Activated CD8-positive, alpha-beta memory T cell treated with anti-CD3 and anti-CD28 coated beads for 4 hours (primary cell): ENCODE results near the gene THAP12.

Experiments used
- DNase-seq, 2 donors: peaks; one replicate each; pipeline ENCODE4 v3.0.0-alpha.2; 2020; ENCODE audit warnings: low read depth in 2 of 2

The THAP12 gene

DNA sequence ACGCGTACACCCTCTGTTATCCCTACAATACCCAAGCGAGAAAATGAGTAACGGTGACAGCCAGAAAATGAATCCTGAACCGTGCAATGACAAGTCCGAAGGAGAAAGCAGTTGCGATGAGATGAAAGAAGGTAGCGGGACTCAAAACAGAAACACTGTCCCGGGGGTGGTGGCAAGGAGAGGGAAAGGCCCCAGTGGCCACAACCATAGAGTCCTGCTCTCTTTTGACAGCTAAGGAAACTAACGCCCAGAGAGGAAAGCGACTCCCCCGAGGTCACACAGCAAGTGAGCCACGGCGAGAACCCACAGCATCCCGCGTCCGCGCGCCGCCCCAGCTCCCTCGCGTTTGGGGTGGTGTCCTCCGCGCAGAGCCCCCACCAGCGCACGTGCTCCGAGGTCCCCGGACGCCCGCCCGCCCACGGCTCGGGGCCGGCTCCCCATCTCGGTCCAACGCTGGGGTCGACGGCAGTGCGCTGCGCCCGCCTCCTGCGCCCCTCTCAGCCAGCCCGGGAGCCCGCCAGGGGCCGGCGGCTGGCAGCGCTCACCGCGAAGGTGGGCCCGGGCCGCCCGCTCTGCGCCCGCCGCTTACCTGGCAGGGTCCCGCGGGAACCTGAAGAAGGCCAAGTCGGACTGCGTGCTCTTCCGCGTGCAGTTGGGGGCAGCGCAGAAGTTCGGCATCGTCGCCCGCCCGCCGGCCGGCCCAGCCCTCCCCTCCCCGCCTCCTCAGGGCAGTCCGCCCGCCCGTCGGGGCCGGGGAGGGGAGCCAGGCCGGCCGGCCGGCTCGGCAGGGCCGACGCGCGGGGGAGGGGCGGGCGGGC is 564 bp downstream of the THAP12 start:
- peak; percentile 24 to 26 for DNase-seq

DNA sequence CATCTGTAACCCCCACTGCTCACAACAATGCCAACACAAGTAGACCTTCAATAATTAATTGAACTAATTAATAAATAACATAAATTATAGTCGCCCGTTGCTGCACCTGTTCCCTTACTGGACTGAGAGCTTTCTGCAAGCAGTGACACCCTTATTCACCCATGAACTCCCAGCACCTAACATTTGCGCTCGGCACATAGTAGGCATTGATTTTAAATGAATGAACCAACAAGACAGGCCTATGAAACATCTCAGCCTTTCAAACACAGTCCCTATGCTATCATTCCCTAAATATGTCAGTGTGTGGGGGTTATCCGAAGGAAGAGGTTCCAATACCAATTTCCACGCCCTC is 1.1 kb downstream of the THAP12 start:
- no peak for DNase-seq

DNA sequence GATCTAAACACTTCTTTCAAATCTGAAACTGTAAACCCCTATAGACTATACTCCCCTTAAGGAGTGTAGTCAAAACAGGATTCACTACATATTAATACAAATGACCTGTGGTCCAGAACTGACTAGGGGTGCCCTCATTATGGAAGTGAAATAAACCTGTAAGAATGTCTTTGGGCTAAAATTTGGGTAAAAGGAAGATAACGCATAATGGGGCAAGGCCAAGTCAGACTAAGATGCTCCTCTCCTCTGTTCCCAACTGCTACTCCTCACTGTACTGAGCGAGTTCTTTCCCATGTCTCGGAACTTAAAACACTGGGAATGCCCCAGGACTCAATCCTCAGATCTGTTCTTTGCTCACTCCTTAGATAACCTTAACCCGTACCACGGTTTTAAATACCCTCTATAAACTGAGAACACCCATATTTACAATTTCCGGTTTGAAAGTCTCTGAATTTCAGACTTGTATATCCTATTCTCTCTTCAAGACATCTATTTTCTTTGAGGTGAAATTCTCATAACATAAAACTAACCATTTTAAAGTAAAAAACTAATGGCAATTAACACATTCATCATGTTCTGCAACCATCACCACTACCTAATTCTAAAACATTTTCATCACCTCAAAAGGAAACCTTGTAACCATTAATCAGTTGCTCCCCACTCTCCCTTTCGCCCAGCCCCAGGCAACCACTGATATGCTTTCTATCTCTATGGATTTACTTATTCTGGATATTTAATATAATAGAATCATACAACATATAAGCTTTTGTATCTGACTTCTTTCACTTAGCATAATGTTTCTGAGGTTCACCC is 4.0 kb downstream of the THAP12 start:
- DNase-seq, result no peak

DNA sequence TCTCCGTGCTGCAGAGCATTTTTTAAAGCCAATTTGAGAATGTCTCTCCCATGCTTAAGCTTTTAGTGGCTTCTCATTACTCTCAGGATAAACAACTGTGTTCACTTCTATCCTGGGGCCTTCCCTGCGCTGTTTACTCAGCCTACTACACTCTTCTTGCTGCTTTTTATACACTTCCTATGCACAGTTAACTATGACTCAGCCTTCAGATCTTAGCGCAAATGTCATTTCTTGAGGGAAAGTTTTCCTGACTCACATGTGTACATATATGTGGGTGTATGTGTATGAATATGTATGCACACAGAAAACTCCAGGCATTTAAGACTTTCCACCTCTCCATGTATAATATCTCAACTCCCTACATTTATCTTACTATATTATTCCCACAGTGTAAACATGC is 9.8 kb downstream of the THAP12 start:
- no peak for DNase-seq

DNA sequence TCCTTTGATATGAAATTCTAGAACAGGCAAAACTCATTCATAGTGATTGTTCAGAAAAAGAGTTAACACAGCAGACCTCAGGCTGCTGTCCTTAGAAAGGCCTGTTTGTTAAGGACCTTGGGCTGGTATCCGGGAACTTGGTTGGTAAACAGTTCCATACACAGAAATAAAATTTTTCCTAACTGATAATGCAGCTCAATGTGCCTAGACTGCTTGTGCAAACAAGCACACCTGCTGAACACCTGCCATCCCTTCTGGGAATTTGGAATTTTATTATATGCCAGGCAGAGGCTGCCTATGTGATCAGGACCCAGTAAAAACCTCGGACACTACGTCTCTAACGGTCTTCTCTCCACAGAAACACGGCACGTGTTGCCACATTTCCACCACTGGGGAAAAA is 11.5 kb downstream of the THAP12 start:
- no peak for DNase-seq

DNA sequence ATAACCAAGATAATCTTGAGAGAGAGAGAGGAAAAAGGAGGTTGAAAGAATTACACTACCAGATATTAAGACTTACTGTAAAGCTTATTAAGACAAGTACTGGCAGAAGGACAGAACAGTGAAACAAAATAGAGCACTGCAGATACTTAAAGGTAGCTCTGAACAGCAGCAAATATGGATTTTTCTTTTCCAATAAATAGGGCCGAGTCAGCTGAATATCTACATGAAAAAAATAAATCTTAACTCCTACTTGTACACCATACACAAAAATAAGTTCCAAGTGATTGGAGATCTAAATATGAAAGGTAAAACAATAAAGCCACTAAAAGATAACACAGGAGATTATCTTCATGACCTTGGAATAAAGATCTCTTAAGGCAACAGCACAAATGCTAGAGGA is 12.4 kb downstream of the THAP12 start:
- DNase-seq, result no peak

DNA sequence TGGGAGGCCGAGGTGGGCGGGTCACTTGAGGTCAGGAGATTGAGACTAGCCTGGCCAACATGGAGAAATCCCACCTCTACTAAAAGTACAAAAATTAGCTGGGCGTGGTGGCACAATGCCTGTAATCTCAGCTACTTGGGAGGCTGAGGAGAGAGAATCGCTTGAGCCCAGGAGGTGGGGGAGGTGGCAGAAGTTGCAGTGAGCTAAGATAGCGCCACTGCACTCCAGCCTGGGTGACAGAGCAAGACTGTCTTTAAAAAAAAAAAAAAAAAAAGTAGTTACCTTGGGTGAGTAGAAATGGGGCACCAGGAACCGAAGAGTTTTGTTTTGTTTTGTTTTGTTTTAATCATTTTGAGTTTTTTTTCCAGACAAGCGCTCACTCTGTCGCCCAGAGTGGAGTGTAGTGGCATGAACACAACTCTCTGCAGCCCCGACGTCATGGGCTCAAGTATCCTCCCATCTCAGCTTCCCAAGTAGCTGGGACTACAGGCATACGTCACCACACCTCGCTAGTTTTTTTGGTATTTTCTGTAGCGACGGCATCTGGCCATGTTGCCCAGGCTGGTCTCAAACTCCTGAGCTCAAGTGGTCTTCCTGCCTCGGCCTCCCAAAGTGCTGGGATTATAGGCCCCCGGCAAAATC is 15.8 kb downstream of the THAP12 start:
- no peak for DNase-seq

DNA sequence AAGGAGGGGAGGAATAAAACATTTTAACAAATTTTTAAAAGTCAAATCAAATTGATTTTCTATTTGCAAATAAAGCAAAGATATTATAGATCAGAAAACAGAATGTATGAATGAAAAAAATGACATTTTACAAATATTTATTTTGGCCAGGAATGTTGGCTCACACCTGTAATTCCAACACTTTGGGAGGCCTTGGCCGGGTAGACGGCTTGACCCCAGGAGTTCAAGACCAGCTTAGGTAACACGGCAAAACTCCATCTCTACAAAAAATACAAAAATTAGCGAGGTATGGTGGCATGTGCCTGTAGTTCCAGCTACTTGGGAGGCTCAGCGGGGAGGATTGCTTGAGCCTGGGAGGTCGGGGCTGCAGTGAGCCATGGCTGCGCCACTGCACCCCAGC is 18.2 kb downstream of the THAP12 start:
- DNase-seq, result no peak

DNA sequence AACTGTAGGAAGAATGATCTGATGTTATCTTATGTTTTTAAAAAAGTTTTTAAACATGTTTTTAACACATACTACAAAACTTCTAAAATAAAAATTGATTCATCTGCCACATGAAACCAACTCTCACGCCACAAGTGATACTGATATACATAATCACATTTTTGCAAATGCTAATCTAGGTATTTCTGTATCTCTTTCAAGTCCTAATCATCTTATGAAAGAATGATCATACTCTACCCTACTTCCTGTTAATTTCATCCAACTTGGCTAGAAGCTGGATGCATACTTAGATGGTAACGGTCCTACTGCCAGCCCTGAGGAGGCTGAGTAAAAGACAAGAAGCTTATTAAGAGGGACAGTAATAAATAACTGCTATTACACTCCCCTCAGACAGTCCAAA is 19.2 kb downstream of the THAP12 start:
- DNase-seq, result no peak

DNA sequence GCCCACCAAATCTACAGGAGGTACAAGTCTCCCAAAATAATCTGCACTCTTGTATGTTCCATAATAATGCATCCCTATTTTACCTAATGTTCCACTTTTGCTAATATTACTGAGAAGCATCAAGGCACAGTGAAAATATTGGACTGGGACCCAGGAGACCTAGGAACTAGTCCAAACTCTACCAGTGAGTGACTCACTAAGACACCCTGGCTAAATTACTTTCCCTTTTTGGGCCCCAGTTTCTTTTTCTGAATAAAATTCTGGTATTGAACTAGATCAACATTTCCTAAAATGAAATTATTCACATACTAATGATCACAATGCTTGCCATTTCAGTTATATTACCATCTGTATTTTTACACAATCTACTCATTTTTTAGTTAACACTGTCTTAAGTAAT is 19.6 kb downstream of the THAP12 start:
- no peak for DNase-seq

DNA sequence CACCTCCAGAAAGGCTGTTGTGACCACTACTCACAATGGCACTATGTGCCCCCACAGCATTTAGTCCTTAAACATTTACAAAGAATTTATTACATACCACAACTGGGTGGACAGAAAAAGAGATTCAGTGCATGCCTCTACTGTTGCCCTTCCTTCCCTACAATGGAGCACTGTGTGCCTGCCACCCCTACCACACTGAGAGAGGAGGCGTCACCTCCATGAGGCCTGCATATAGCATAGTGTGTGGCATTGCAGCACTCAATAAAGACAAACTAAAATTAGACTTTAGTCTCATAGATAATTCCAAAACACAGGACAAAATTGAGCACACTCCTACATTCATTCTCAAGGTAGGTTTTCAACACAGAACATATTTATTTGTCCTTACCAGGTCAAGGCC is 25.8 kb downstream of the THAP12 start:
- DNase-seq, result no peak

DNA sequence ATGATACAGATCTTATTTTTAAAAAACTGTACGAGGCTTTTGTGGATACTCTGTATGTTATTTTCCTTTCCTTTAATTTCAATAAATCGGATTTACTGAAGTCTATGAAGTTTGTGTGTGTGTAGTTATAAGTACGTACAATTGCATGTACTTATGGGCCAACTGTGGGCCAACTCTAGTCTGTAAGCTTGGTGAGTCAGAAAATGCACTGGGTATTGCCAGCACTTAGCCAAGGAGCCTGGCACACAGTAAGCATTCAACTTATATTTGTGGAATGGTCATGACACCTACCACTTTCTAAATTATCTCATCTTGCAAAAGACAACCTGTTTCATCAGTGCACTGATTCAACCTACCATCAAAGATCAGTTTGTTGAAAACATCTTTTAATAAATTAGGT is 32.6 kb downstream of the THAP12 start:
- no peak for DNase-seq

DNA sequence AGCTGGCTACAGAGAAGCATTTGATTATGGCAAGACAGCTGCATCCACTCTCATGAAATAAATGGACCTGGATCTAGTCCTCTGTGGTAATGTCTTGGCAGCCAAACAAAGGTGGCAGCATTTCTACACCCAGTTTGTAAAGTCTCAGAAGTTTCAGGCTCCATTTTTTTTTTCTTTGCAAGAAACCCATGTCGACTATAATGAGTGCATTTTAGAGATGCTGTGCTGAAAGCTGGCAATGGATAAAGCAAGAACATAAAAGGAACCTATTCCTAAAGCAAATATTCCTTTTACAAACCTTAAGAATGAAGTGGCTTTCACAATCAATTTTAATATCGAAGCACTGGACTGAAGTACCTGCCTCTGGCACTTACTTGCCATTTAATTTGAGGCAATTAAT is 33.5 kb downstream of the THAP12 start:
- no peak for DNase-seq

DNA sequence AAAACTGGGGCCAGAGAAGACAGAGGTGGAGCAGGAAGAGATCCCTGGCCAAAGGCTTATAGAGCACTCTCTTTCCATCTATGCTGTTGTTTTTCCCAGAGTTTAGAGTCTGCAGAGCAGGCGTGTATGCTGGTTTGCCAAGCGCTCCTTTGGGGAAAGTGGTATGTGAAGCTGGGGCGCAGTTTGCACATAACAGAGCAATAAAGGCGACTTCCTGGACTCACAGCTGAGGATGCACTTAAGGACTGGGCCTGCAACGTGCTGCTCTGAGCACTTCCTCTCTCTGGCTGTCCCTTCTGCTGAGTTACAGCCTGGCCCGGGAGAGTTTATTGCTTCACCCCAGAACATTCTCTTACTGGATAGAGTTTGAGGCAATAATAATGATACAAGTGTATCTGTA is 41.7 kb downstream of the THAP12 start:
- DNase-seq, result no peak

DNA sequence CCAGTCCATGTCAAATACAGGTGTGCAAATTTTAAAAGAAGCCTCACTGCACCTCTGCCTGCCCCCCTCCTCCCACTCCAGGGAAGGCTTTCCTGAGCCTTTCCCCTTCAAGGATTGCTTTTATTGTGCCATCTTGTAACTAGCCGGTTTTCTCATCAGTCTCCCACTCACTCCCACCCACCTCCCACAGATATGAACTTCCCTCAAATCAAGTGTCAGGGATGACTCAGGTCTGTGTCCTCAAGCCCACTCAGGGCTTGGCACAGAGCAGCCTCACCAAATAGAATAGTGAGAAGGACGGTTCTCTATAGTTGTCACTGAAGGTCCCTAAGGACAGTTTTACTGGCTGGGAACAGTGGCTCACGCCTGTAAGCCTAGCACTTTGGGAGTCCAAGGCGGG is 43.0 kb downstream of the THAP12 start:
- DNase-seq, result no peak

DNA sequence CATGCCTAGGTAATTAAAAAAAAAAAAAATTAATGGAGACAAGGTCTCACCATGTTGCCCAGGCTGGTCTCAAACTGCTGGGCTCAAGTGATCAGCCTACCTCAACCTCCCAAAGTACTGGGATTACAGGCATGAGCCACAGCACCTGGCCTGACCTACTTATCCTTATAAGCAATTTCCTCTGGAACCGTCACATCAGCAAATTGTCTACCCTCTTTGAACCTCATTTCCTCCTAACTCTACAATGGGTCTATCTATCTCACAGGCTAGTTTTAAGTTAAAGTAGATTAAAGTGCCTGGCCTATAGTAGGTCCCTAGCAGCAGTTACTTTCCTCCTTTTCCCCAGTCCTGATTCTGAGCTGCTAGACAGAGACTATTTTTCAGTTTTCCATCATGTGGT is 43.5 kb downstream of the THAP12 start:
- no peak for DNase-seq

DNA sequence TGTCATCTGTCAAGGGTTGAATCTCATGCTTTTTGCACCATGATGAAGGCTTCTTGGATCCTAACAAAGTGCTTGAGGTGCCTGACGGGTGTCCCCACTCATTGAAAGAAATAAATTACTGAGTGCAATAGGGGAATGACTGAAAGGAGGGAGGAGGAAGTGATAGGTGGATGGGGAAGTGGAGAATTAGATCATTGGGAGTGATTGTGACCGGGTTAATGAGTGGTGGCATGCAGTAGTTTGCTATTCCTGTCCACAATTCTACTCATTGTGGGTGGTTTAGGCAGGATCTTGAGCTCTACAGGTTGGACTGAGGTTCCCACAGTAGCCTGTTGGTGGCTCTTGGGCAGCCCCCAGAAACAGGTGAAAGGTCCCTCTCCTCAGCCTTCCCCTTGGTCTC is 44.3 kb downstream of the THAP12 start:
- DNase-seq, result no peak

DNA sequence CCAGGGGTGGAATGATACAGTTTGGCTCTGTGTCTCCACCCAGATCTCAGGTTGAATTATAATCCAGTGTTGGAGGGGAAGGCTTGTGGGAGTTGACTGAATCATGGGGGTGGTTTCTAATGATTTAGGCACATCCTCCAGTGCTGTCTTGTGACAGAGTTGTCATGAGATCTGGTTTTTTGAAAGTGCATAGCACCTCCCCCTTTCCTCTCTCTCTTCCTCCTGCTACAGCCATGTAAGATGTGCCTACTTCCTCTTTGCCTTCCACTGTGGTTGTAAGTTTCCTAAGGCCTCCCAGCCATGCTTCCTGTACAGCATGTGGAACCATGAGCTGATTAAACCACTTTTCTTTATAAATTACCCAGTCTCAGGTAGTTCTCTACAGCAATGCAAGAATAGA is 45.1 kb downstream of the THAP12 start:
- DNase-seq, result no peak

DNA sequence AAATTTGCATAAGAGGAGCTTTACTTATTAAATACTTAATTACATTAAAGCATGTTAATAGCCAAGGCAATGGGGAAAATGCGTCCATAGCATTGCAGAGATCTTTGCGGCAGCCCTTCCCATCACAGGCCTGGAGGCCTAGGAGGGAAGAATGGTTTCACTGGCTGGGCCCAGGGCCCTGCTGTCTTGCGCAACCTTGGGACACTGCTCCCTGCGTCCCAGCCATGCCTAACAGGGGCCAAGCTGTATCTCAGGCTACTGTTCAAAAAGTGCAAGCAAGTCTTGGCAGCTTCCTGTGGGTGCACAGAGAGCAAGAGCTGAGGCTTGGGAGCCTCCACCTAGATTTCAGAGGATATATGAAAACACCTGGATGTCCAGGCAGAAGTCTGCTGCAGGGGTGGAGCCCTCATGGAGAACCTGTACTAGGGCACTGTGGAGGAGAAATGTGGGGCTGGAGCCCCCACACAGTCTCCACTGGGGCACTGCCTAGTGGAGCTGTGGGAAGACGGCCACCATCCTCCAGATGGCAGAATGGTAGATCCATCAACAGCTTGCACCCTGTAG is 46.0 kb downstream of the THAP12 start:
- no peak for DNase-seq

DNA sequence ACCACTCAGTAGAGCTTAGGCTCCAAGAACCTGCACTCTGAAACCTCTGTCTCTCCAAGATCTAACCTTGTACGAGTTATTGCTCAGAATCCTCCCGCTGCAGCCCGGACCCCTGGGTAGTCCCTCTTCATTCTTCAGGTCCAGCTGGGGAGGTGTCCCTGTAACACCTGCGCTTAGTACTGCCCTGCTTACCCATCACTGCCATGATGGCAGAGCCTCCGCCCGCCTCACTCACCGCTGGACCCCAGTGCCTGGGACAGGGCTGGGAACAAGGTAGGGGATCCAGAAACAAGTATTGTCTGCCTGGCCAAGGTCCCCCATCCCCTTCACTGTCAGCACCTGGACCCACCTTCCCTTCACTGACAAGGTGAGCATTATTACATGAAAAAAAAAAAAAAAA is 50.3 kb downstream of the THAP12 start:
- no peak for DNase-seq

DNA sequence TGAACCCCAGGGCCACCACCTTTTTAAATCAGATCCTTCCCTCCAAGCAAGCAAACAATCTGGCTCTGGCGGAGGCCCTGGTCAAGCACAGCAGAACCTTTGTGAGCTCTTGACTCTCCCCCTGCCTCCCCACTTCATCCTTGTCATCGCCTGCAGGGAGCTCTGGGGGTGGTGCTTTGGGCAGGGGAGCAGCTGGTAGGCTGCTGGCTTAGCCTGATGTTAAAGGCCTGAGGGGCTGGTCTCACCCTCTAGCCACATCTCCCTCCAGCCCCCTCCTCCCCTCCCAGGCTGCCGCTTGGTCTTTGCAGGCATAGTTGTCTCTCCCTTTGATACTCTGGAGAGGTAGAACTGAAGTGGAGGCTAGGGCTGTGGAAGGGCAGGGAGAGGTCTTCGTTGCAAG is 50.9 kb downstream of the THAP12 start:
- DNase-seq, result no peak

DNA sequence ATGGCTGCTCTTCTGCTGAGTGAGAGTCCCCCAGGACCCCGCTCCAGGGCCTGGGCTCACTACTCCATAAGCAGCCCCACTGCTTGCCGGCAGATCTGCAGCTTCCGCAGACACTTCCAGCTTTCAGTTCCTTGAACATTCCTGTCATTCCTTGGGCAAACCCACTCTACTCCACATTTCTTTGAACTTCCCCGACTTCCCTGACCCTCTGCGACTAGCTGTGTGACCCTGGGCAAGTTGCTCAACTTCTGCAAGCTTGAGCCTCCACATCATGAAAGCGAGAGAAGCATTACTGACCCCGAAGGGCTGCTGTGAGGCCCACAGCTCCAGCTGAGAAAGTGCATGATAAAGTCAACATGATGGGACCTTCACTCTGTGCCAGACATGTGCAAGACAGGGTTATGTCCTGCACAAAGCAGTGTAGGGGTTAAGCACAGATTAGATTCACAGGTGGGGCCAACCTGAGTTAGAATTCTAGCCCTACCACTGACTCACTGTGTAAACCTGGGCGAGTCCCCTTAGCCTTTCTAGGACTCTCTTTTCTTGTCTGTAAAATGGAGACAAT is 51.8 kb downstream of the THAP12 start:
- DNase-seq, result no peak
